ENCODE data around the gene FAM3B. TPM values are rescaled to one million over a fixed set of nuclear protein-coding genes. Genes with fewer than 3 reads are reported as not detected.

The FAM3B gene
- total RNA-seq: not detected

- ChIA-PET POLR2A (no interaction called here), CTCF (no interaction called here)
- peaks cover 61% of the 10 kb centered on the region for H3K27me3 Mint-ChIP-seq
- H3K27ac Mint-ChIP-seq: no peak within 1 kb of the TSS
- no peaks in the 10 kb centered on the region for H3K9me3 Mint-ChIP-seq
- H3K36me3 Mint-ChIP-seq (ENCODE audit: low read depth): no peaks in the 10 kb centered on the region
- H3K4me3 Mint-ChIP-seq: no peak within 1 kb of the TSS
- no peak for DNase-seq
- H3K4me1 Mint-ChIP-seq: no peaks in the 10 kb centered on the region
Measured at GRCh38 chr21:41316200-41317062, at the start of gene FAM3B. FAM3B (plus strand) TSS chr21:41316801; CDS start chr21:41316880, 79 bp downstream.

- no peaks in the 10 kb centered on the region for H3K36me3 Mint-ChIP-seq (ENCODE audit: low read depth)
- no peak overlapping the region for H3K27ac Mint-ChIP-seq
- CTCF ChIA-PET: no interaction called here
- POLR2A ChIA-PET: no interaction called here
- no peak for DNase-seq
- H3K9me3 Mint-ChIP-seq: no peaks in the 10 kb centered on the region
- H3K4me1 Mint-ChIP-seq: no peaks in the 10 kb centered on the region
- peaks cover 18% of the 10 kb centered on the region for H3K27me3 Mint-ChIP-seq
- no peak overlapping the region for H3K4me3 Mint-ChIP-seq
Measured at GRCh38 chr21:41267346-41267745, 49.3 kb upstream of the FAM3B start.

- no peaks in the 10 kb centered on the region for H3K36me3 Mint-ChIP-seq (ENCODE audit: low read depth)
- no peak for DNase-seq
- no peaks in the 10 kb centered on the region for H3K9me3 Mint-ChIP-seq
- peaks cover 12% of the 10 kb centered on the region for H3K27me3 Mint-ChIP-seq
- H3K4me3 Mint-ChIP-seq: no peak overlapping the region
- H3K27ac Mint-ChIP-seq: no peak overlapping the region
- no peaks in the 10 kb centered on the region for H3K4me1 Mint-ChIP-seq
- ChIA-PET CTCF (interaction anchor here (1.0 kb wide), 1 partner anchor 14 kb away, joined by 3 read pairs; no protein-coding TSS in a partner anchor), POLR2A (no interaction called here)
Measured at GRCh38 chr21:41269535-41269934, 47.1 kb upstream of the FAM3B start.

GRCh38 chr21:41277196-41277595 is 39.4 kb upstream of the FAM3B start:
- ChIA-PET CTCF (no interaction called here), POLR2A (no interaction called here)
- Mint-ChIP-seq H3K4me1 (no peaks in the 10 kb centered on the region), H3K9me3 (no peaks in the 10 kb centered on the region), H3K4me3 (no peak overlapping the region), H3K36me3 (ENCODE audit: low read depth) (no peaks in the 10 kb centered on the region), H3K27me3 (peaks cover 16% of the 10 kb centered on the region), H3K27ac (no peak overlapping the region)
- no peak for DNase-seq

- DNase-seq: no peak
- Mint-ChIP-seq H3K4me3 (no peak overlapping the region), H3K4me1 (no peaks in the 10 kb centered on the region), H3K9me3 (no peaks in the 10 kb centered on the region), H3K36me3 (ENCODE audit: low read depth) (no peaks in the 10 kb centered on the region), H3K27ac (no peak overlapping the region), H3K27me3 (peaks cover 16% of the 10 kb centered on the region)
- ChIA-PET CTCF (no interaction called here), POLR2A (no interaction called here)
Measured at GRCh38 chr21:41277846-41278245, 38.8 kb upstream of the FAM3B start.

- ChIA-PET POLR2A (no interaction called here), CTCF (interaction anchor here (1.0 kb wide), 1 partner anchor 536 kb away, joined by 3 read pairs; no protein-coding TSS in a partner anchor)
- Mint-ChIP-seq H3K4me1 (no peaks in the 10 kb centered on the region), H3K27ac (no peak overlapping the region), H3K36me3 (ENCODE audit: low read depth) (no peaks in the 10 kb centered on the region), H3K9me3 (no peaks in the 10 kb centered on the region), H3K27me3 (peaks cover 24% of the 10 kb centered on the region), H3K4me3 (no peak overlapping the region)
- DNase-seq: no peak
Measured at GRCh38 chr21:41280115-41280919, 36.3 kb upstream of the FAM3B start.

GRCh38 chr21:41282412-41282811 is 34.2 kb upstream of the FAM3B start:
- Mint-ChIP-seq H3K4me3 (no peak overlapping the region), H3K27me3 (peaks cover 24% of the 10 kb centered on the region), H3K27ac (no peak overlapping the region), H3K36me3 (ENCODE audit: low read depth) (no peaks in the 10 kb centered on the region), H3K9me3 (no peaks in the 10 kb centered on the region), H3K4me1 (no peaks in the 10 kb centered on the region)
- POLR2A ChIA-PET: interaction anchor here (1.8 kb wide), 1 partner anchor 143 kb away, joined by 4 read pairs; no protein-coding TSS in a partner anchor
- no peak for DNase-seq
- CTCF ChIA-PET: interaction anchor here (0.6 to 2.5 kb wide), 18 partner anchors 10 to 835 kb away, joined by 3 to 15 read pairs (median 7); partner anchors contain the start of gene MX2

GRCh38 chr21:41283211-41283818 is 33.3 kb upstream of the FAM3B start:
- Mint-ChIP-seq H3K9me3 (no peaks in the 10 kb centered on the region), H3K27me3 (peaks cover 23% of the 10 kb centered on the region), H3K27ac (no peak overlapping the region), H3K4me3 (no peak overlapping the region), H3K4me1 (no peaks in the 10 kb centered on the region), H3K36me3 (ENCODE audit: low read depth) (no peaks in the 10 kb centered on the region)
- ChIA-PET CTCF (interaction anchor here (0.7 to 2.5 kb wide), 34 partner anchors 9 to 834 kb away, joined by 3 to 15 read pairs (median 4); partner anchors contain the start of gene MX2), POLR2A (interaction anchor here (1.3 to 1.8 kb wide), 2 partner anchors 142 to 163 kb away, joined by 3 to 4 read pairs; no protein-coding TSS in a partner anchor)
- DNase-seq: peak; percentile 47

GRCh38 chr21:41289431-41289830 is 27.2 kb upstream of the FAM3B start:
- no peak overlapping the region for H3K27ac Mint-ChIP-seq
- DNase-seq: no peak
- H3K36me3 Mint-ChIP-seq (ENCODE audit: low read depth): no peaks in the 10 kb centered on the region
- H3K9me3 Mint-ChIP-seq: no peaks in the 10 kb centered on the region
- peaks cover 10% of the 10 kb centered on the region for H3K4me1 Mint-ChIP-seq
- ChIA-PET POLR2A (no interaction called here), CTCF (no interaction called here)
- H3K27me3 Mint-ChIP-seq: peaks cover 19% of the 10 kb centered on the region
- H3K4me3 Mint-ChIP-seq: no peak overlapping the region

GRCh38 chr21:41290106-41290799 is 26.3 kb upstream of the FAM3B start:
- H3K27me3 Mint-ChIP-seq: peaks cover 17% of the 10 kb centered on the region
- no peak for DNase-seq
- H3K36me3 Mint-ChIP-seq (ENCODE audit: low read depth): no peaks in the 10 kb centered on the region
- ChIA-PET CTCF (no interaction called here), POLR2A (no interaction called here)
- H3K27ac Mint-ChIP-seq: no peak overlapping the region
- peaks cover 10% of the 10 kb centered on the region for H3K4me1 Mint-ChIP-seq
- H3K9me3 Mint-ChIP-seq: no peaks in the 10 kb centered on the region
- no peak overlapping the region for H3K4me3 Mint-ChIP-seq

GRCh38 chr21:41294548-41295231 is 21.9 kb upstream of the FAM3B start:
- no peak for DNase-seq
- H3K36me3 Mint-ChIP-seq (ENCODE audit: low read depth): no peaks in the 10 kb centered on the region
- no peak overlapping the region for H3K4me3 Mint-ChIP-seq
- no peak overlapping the region for H3K27ac Mint-ChIP-seq
- H3K9me3 Mint-ChIP-seq: no peaks in the 10 kb centered on the region
- POLR2A ChIA-PET: no interaction called here
- CTCF ChIA-PET: no interaction called here
- H3K27me3 Mint-ChIP-seq: peaks cover 23% of the 10 kb centered on the region
- H3K4me1 Mint-ChIP-seq: peaks cover 10% of the 10 kb centered on the region

GRCh38 chr21:41295721-41296254 is 20.8 kb upstream of the FAM3B start:
- DNase-seq: no peak
- Mint-ChIP-seq H3K4me1 (peaks cover 10% of the 10 kb centered on the region), H3K27me3 (peaks cover 20% of the 10 kb centered on the region), H3K27ac (no peak overlapping the region), H3K36me3 (ENCODE audit: low read depth) (no peaks in the 10 kb centered on the region), H3K4me3 (no peak overlapping the region), H3K9me3 (no peaks in the 10 kb centered on the region)
- ChIA-PET POLR2A (no interaction called here), CTCF (no interaction called here)

Data from activated CD4-positive, alpha-beta memory T cell treated with anti-CD3 and anti-CD28 coated beads, Interleukin-2, amount 10 ng/mL, durations not matched to agents 7 days and 5 days (primary cell).